Nucleus accumbens (tissue), 56 donors: ENCODE results near the gene SLC2A9.

Experiments
- DNase-seq, 56 donors: peaks; one replicate each; lab custom pipeline; 2025; lab: John Stamatoyannopoulos, UW

SLC2A9 gene

GRCh38 chr4:9969526-9970398 lies 51.5 kb downstream of the SLC2A9 start:
- DNase-seq = no peak

GRCh38 chr4:9968472-9968871 lies 52.8 kb downstream of the SLC2A9 start:
- DNase-seq = no peak

- no peak for DNase-seq
These were observed 56.4 kb downstream of the SLC2A9 start for GRCh38 chr4:9964879-9965278.

GRCh38 chr4:9963328-9963727 lies 58.0 kb downstream of the SLC2A9 start:
- no peak for DNase-seq

- no peak for DNase-seq
These were observed 58.5 kb downstream of the SLC2A9 start for GRCh38 chr4:9962611-9963314.

GRCh38 chr4:9954468-9954867 lies 66.8 kb downstream of the SLC2A9 start:
- no peak for DNase-seq

GRCh38 chr4:9953089-9953488 lies 68.2 kb downstream of the SLC2A9 start:
- no peak for DNase-seq

GRCh38 chr4:9952415-9952950 lies 68.8 kb downstream of the SLC2A9 start:
- no peak for DNase-seq

GRCh38 chr4:9949573-9949972 lies 71.7 kb downstream of the SLC2A9 start:
- DNase-seq = no peak

- no peak for DNase-seq
These were observed 73.9 kb downstream of the SLC2A9 start for GRCh38 chr4:9947168-9948062.

- DNase-seq = no peak
These were observed 75.1 kb downstream of the SLC2A9 start for GRCh38 chr4:9946170-9946569.

GRCh38 chr4:9944431-9945425 lies 76.6 kb downstream of the SLC2A9 start:
- DNase-seq = no peak

- no peak for DNase-seq
These were observed 77.5 kb downstream of the SLC2A9 start for GRCh38 chr4:9943761-9944160.

GRCh38 chr4:9942921-9943600 lies 78.2 kb downstream of the SLC2A9 start:
- DNase-seq = no peak

- no peak for DNase-seq
These were observed 79.2 kb downstream of the SLC2A9 start for GRCh38 chr4:9942139-9942538.

- no peak for DNase-seq
These were observed 81.3 kb downstream of the SLC2A9 start for GRCh38 chr4:9940041-9940440.

- no peak for DNase-seq
These were observed 82.4 kb downstream of the SLC2A9 start for GRCh38 chr4:9938933-9939332.

- no peak for DNase-seq
These were observed 84.2 kb downstream of the SLC2A9 start for GRCh38 chr4:9937078-9937477.

- no peak for DNase-seq
These were observed 85.1 kb downstream of the SLC2A9 start for GRCh38 chr4:9936129-9936644.
